MM.1S (cell line): ENCODE data around the gene RARB.

Experiments used
- DNase-seq: peaks from one replicate; pipeline ENCODE4 v3.0.0-alpha.2; 2015
- H2AFZ ChIP-seq: fragments of 300-600 bp; sonication (generic); 2 replicates; pipeline ENCODE4 v1.6.0; 2016; ENCODE audit warnings: antibody characterized with exemption, low read length
- H3F3A ChIP-seq: fragments of 300-600 bp; sonication (generic); 2 replicates; pipeline ENCODE4 v1.6.1; 2016; ENCODE audit warnings: mild to moderate bottlenecking, antibody characterized with exemption, low read length, moderate library complexity, mixed read lengths; ENCODE audit not compliant: insufficient read depth
- H3K27ac ChIP-seq: fragments of 300-600 bp; sonication (generic); 2 replicates; pipeline ENCODE4 v1.5.1; 2016; ENCODE audit warnings: mild to moderate bottlenecking, low read length
- H3K27me3 ChIP-seq: fragments of 300-600 bp; sonication (generic); replicated peaks from 2 replicates; pipeline ENCODE4 v1.6.0; 2016; ENCODE audit warnings: low read length; ENCODE audit not compliant: insufficient read depth
- H3K36me3 ChIP-seq: fragments of 300-600 bp; sonication (generic); replicated peaks from 2 replicates; pipeline ENCODE4 v1.6.1; 2016; ENCODE audit warnings: mild to moderate bottlenecking, low read length, mixed read lengths; ENCODE audit not compliant: insufficient read depth
- H3K4me1 ChIP-seq: fragments of 300-600 bp; sonication (generic); 2 replicates; pipeline ENCODE4 v1.6.1; 2016; ENCODE audit warnings: low read length, mixed read lengths
- H3K4me2 ChIP-seq: fragments of 300-600 bp; sonication (generic); 2 replicates; pipeline ENCODE4 v1.6.0; 2016; ENCODE audit warnings: low read depth, low read length
- H3K4me3 ChIP-seq: fragments of 300-600 bp; sonication (generic); 2 replicates; pipeline ENCODE4 v1.5.1; 2016; ENCODE audit warnings: low read length, mixed read lengths
- H3K79me2 ChIP-seq: fragments of 300-600 bp; sonication (generic); 2 replicates; pipeline ENCODE4 v1.6.1; 2016; ENCODE audit warnings: mixed run types, low read length, mixed read lengths
- H3K9ac ChIP-seq: fragments of 300-600 bp; sonication (generic); 2 replicates; pipeline ENCODE4 v1.6.1; 2016; ENCODE audit warnings: low read length, mixed read lengths
- H3K9me2 ChIP-seq: fragments of 300-600 bp; sonication (generic); replicated peaks from 2 replicates; pipeline ENCODE4 v1.6.1; 2016; ENCODE audit warnings: mild to moderate bottlenecking, low read length, mixed read lengths; ENCODE audit not compliant: insufficient read depth
- H3K9me3 ChIP-seq: fragments of 300-600 bp; sonication (generic); replicated peaks from 2 replicates; pipeline ENCODE4 v1.6.1; 2016; ENCODE audit warnings: mild to moderate bottlenecking, low read length, mixed read lengths; ENCODE audit not compliant: insufficient read depth
- H4K20me1 ChIP-seq: fragments of 300-600 bp; sonication (generic); 2 replicates; pipeline ENCODE4 v1.6.1; 2016; ENCODE audit warnings: mild to moderate bottlenecking, low read length, moderate library complexity, mixed read lengths; ENCODE audit not compliant: insufficient read depth
- EZH2 ChIP-seq: fragments of 300-600 bp; sonication (generic); optimal IDR thresholded peaks from 2 replicates; pipeline ENCODE3; 2017; ENCODE audit warnings: low read depth, mild to moderate bottlenecking, antibody characterized with exemption, low read length, mixed read lengths
- EZH2phosphoT487 ChIP-seq: fragments of 300-600 bp; sonication (generic); IDR thresholded peaks from 2 replicates; pipeline ENCODE4 v1.6.1; 2018; ENCODE audit warnings: antibody characterized with exemption, low read length
- TF ChIP-seq, protein P1 (sequence below): fragments of 300-600 bp; sonication (generic); IDR thresholded peaks from 2 replicates; pipeline ENCODE4 v1.5.1; 2016; ENCODE audit warnings: antibody characterized with exemption, low read length, mixed read lengths

The RARB gene

DNA sequence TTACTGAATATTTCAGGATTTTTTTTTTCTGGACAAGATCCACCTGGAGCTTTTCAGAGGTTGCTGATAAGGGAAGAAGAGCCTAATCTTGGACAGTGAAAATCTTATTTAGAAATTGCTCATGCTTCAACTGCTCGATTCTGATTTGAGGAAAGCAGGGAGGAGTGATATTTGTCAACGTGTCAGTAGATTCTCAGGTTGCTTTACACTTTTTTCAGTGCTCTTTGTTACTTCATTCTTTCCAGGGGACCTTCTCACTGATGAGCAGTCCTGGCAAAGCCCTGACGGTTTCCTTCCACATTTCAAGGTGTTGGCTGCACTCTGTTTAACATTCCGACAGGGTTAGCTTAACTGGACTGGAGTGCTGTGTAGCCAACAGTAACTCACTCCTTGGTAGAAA lies 24.1 kb upstream of the RARB start:
- TF ChIP-seq, protein P1, sequence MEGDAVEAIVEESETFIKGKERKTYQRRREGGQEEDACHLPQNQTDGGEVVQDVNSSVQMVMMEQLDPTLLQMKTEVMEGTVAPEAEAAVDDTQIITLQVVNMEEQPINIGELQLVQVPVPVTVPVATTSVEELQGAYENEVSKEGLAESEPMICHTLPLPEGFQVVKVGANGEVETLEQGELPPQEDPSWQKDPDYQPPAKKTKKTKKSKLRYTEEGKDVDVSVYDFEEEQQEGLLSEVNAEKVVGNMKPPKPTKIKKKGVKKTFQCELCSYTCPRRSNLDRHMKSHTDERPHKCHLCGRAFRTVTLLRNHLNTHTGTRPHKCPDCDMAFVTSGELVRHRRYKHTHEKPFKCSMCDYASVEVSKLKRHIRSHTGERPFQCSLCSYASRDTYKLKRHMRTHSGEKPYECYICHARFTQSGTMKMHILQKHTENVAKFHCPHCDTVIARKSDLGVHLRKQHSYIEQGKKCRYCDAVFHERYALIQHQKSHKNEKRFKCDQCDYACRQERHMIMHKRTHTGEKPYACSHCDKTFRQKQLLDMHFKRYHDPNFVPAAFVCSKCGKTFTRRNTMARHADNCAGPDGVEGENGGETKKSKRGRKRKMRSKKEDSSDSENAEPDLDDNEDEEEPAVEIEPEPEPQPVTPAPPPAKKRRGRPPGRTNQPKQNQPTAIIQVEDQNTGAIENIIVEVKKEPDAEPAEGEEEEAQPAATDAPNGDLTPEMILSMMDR: no peak
- no peak for TF ChIP-seq EZH2phosphoT487
- TF ChIP-seq EZH2: no peak
- H3K9me3 ChIP-seq: no peaks in the 10 kb centered on the region
- no peak overlapping the region for H3K9ac ChIP-seq
- no peaks in the 10 kb centered on the region for H3K36me3 ChIP-seq
- no peak for DNase-seq
- H3K79me2 ChIP-seq: no peaks in the 10 kb centered on the region
- no peak overlapping the region for H3K4me3 ChIP-seq
- no peaks in the 10 kb centered on the region for H3K9me2 ChIP-seq
- H3F3A ChIP-seq: no peaks in the 10 kb centered on the region
- H3K4me1 ChIP-seq: peaks cover 16% of the 10 kb centered on the region; the same call in 1 of the 2 replicates
- H3K4me2 ChIP-seq: no peak overlapping the region
- no peaks in the 10 kb centered on the region for H3K27me3 ChIP-seq
- H3K27ac ChIP-seq: no peak overlapping the region
- no peaks in the 10 kb centered on the region for H4K20me1 ChIP-seq
- no peak overlapping the region for H2AFZ ChIP-seq

DNA sequence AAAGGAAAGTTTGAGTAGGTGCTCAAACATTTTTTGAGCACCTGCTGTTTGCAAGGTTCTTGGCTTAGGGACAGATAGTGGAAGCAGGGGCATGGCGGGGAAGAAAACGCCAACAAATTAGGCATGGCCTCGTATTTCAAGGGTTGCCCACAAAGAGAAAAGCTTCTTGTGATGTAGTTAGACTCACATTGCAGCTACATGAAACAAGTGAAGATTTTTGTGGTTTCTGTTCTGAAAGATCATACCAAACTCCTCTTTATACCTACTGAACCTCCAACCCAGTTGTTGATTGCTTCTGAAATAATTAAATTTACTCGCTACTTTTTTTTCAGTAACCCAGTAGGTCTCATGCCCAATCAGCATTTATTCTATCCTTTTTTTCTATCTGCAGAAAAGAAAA lies 23.5 kb upstream of the RARB start:
- H2AFZ ChIP-seq: no peak overlapping the region
- TF ChIP-seq, protein P1: no peak
- no peak for TF ChIP-seq EZH2
- no peak for TF ChIP-seq EZH2phosphoT487
- no peaks in the 10 kb centered on the region for H3K9me2 ChIP-seq
- H3K79me2 ChIP-seq: no peaks in the 10 kb centered on the region
- no peaks in the 10 kb centered on the region for H4K20me1 ChIP-seq
- H3K4me3 ChIP-seq: no peak overlapping the region
- H3F3A ChIP-seq: no peaks in the 10 kb centered on the region
- DNase-seq: peak; percentile 42
- H3K27ac ChIP-seq: no peak overlapping the region
- H3K4me2 ChIP-seq: no peak overlapping the region
- no peaks in the 10 kb centered on the region for H3K27me3 ChIP-seq
- peaks cover 16% of the 10 kb centered on the region; the same call in 1 of the 2 replicates for H3K4me1 ChIP-seq
- H3K9ac ChIP-seq: no peak overlapping the region
- H3K9me3 ChIP-seq: no peaks in the 10 kb centered on the region
- H3K36me3 ChIP-seq: no peaks in the 10 kb centered on the region

DNA sequence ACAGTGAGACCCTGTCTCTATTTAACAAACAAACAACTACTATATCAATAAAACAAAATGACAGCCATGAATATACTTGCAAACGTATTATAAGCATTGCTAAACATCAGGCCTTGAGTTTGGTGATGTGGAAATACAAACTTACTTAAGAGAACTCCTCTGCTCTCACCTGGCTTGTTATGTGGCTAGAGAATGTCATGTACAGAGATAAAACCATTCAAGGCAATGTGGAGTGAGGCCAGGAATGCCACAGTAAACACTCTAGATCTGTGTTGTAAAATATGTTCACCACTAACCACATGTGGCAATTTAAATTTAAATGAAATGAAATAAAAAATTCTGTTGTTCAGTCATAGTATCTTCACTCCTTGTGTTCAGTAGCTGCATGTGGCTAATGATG lies 22.7 kb upstream of the RARB start:
- H3F3A ChIP-seq: no peaks in the 10 kb centered on the region
- peaks cover 16% of the 10 kb centered on the region; the same call in 1 of the 2 replicates for H3K4me1 ChIP-seq
- H3K27ac ChIP-seq: no peak overlapping the region

More for the DNA sequence above, 22.7 kb upstream of the RARB start:
- Histone ChIP-seq H3K4me2 (no peak overlapping the region), H3K27me3 (no peaks in the 10 kb centered on the region), H3K79me2 (no peaks in the 10 kb centered on the region), H3K9me2 (no peaks in the 10 kb centered on the region), H3K9me3 (no peaks in the 10 kb centered on the region), H2AFZ (no peak overlapping the region), H3K4me3 (no peak overlapping the region), H3K36me3 (no peaks in the 10 kb centered on the region), H4K20me1 (no peaks in the 10 kb centered on the region), H3K9ac (no peak overlapping the region)
- DNase-seq: no peak
- no peak for TF ChIP-seq EZH2phosphoT487
- TF ChIP-seq, protein P1: no peak
- TF ChIP-seq EZH2: no peak
